ENCODE data around the gene PRPF38A.
A peak's percentile ranks its signal among the peaks of the same experiment; 100 is the strongest.
"Not testable (repeated sequence)": the region's sequence is repeated elsewhere in the genome, so short reads cannot be mapped to it uniquely, and the experiment has no call there.

Gene PRPF38A, protein sequence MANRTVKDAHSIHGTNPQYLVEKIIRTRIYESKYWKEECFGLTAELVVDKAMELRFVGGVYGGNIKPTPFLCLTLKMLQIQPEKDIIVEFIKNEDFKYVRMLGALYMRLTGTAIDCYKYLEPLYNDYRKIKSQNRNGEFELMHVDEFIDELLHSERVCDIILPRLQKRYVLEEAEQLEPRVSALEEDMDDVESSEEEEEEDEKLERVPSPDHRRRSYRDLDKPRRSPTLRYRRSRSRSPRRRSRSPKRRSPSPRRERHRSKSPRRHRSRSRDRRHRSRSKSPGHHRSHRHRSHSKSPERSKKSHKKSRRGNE

DNA sequence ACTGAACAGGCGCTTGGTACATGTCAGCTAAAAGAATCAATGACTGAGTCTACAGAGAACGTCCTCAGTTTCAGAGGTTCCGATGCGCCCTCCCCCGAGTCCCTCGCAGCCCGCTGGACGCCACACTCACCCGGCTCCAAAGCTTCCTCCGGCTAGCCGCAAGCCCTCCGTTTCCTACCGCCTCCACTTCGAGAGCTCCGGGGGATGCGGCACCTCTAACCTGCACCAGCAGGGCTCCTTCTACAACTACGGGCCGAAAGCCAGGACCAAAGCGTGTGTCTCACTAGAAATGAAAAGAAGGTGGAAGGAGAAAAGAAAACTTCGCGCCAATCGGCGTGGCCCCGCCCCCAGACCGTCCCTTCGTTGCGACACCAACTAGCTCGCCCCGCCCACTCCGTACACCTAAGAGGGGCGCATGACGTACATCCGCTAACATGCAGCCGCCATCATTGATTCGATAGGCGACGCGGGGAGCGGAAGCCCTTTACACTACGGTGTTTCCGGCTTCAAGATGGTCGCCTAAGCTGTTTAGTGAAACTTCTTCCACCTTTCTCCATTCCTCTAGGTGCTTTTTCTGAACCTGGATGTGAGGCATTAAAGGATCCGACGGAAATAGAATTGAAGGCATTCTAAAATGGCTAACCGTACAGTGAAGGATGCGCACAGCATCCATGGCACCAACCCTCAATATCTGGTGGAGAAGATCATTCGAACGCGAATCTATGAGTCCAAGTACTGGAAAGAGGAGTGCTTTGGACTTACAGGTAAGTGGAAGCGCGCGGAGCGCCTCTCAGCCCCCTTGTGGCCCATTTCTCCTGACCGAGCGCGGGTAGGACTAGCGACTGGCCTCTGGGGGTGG lies at the start of gene PRPF38A, which contains the start of gene ORC1:
PRPF38A (plus strand) TSS at position 487 of the 859 bp plus-strand sequence; CDS start at position 635, 148 bp downstream.
ORC1 (minus strand) TSS at position 308 of the 859 bp plus-strand sequence. CDS start 2,200 bp downstream, outside the sequence.
- DNase-seq (ENCODE audit: low read depth in 2 of 3, low spot score in 1 of 3) = peak; percentile 96 to 98 (median 97)

GRCh38 chr1:52355436-52355835 lies 49.0 kb upstream of the PRPF38A start:
- DNase-seq (ENCODE audit: low read depth in 2 of 3, low spot score in 1 of 3) = no peak

DNA sequence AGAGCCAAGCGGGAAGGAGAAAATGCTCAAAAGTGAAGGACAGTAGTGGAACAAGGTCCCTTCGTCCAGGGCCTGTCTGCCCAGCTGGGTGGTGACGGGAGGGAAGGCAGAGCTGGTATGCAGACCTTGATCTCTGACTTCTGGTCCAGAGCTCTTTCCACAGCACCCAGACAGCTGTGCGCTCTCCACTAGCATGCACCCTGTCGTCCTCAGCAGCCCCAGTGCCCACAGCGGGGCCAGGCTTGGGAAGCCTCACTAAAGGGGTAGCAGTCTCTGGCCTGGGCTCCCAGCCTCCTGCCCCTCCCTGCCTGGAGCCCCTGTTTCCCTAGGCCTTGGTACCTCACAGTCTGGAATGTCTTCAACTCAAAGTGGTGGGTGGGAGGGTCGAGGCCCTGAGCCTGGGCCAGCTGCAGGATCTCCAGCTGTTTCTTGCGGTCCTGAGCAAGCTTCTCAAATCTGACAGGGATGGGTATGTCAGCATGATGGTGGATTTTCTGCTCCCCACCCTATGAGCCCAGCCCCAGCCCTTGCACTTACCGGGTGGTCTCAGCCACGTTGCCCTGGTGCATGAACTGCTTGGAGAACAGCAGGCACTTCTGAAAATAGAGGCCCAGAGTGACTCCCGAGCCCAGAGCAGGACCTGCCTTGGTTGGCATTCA lies 48.4 kb upstream of the PRPF38A start:
- no peak for DNase-seq (ENCODE audit: low read depth in 2 of 3, low spot score in 1 of 3)

DNA sequence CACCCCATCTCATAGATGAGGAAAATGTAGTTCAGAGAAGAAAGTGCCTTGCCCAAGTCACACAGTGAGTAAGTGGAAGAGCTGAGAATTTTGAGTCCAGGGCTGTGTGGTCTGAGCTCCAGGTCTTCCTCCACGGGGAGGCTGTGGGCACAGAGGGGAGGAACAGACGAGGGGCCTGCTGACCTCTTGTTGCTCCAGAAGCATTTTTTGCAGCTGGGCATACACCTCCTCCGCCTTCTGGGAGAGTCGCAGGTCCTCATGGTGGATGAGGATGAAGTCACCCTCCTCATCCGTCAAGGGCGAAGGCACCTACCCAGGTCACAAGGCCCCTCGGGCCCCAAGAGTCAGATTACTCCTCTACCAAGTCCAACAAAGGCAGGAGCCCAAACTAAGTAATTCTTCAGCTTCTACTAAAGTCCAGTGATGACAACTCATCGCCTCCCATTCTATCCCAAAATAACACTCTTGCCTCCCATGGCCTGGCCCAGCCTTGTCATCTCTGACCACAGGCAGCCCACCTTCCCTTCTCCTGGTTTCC lies 47.5 kb upstream of the PRPF38A start:
- no peak for DNase-seq (ENCODE audit: low read depth in 2 of 3, low spot score in 1 of 3)

GRCh38 chr1:52357397-52357796 lies 47.0 kb upstream of the PRPF38A start:
- DNase-seq (ENCODE audit: low read depth in 2 of 3, low spot score in 1 of 3) = no peak

DNA sequence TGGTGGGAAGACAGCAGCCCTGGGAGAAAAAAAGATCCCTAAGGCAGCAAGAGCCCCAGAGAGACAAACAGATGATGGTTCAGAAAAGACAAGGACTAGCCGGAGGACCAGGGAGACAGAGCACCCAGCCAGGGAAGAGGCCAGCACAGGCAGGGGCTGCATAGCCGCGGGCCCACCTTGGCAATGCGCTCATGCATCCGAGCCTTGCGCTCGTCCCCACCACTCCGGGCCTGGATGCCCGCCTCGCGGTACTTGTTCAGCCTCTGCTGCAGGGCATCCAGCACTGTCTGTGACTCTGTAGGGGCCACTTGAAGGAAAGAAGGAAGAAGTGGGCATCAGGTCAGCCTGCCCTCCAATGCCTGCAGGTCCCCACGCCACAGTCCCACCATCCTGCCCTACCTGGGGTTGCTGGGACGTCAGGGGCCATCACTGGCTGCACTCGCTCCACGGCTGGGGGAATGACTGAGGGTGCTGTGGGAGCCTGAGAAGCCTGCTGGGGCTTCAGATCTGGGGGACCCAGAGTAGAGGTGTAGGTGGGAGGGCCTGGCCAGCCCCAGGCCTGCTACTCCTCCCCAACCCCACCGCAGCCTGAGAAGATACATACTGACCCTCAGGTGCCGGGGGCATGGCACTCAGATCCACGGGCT lies 45.4 kb upstream of the PRPF38A start:
- no peak for DNase-seq (ENCODE audit: low read depth in 2 of 3, low spot score in 1 of 3)

- no peak for DNase-seq (ENCODE audit: low read depth in 2 of 3, low spot score in 1 of 3)
Observed at GRCh38 chr1:52359676-52360594, 44.5 kb upstream of the PRPF38A start.

- DNase-seq (ENCODE audit: low read depth in 2 of 3, low spot score in 1 of 3) = no peak
Observed at GRCh38 chr1:52360595-52360968, 43.8 kb upstream of the PRPF38A start.

DNA sequence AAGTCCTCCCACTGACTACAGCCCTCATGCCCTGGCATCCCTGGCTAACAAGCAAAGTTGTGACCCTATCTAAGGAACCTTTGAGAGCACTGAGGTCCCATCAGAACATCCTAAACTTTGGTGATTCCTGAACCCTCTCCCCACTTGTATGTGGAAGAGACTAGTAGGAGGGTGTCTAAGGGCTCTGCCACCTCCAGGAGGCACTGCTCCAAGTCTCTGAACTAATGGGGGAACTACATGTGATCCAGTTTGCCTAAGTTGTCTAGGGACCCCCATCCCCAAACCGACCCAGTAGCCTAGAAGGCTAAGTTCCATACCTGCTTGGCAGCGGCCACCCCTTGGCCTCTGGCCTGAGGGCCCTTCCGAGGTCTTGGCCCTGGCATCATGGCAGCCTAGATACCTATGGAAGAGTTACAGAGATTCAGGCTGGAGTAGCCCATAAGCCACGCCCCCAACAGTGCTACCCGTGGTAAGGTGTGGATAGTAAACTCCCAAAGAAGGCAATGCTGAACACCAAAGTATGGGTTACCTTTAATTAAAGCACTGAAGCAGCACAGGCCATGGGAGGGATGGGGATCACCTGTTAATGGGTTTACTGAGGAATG lies 40.1 kb upstream of the PRPF38A start:
- DNase-seq (ENCODE audit: low read depth in 2 of 3, low spot score in 1 of 3) = no peak

DNA sequence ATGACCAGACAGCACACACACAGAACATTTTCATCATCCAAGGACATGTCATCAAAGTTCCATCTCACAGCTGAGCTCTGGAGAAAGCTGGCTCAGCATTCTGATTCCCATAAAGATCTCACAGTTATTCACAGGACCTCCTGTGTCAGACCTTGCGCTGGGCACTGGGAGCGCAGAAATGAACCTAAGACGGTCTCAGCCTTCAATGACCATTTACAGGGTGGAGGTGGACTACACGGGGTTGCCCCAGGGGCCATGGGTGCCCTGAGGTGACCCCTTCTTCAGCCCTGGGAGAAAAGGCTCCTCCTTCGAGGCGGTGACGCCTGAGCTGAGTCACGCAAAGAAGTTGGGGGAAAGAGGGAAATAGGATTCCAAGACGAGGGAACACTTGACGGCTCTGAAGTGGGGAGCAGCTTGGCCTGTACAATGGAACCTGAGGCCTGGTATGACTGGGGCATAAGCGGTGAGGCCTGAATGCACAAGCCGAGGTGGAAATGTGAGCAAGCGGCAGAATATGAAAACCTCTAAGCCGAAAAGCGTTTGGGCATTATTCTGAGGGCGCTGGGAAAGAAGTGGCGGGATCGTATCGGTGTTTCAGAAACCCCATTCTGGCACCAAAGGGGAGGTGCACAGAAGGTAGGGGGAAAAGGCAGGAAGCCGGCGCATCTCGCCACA lies 39.2 kb upstream of the PRPF38A start:
- peak in 1 of 3 donors; percentile 4 for DNase-seq (ENCODE audit: low read depth in 2 of 3, low spot score in 1 of 3)

DNA sequence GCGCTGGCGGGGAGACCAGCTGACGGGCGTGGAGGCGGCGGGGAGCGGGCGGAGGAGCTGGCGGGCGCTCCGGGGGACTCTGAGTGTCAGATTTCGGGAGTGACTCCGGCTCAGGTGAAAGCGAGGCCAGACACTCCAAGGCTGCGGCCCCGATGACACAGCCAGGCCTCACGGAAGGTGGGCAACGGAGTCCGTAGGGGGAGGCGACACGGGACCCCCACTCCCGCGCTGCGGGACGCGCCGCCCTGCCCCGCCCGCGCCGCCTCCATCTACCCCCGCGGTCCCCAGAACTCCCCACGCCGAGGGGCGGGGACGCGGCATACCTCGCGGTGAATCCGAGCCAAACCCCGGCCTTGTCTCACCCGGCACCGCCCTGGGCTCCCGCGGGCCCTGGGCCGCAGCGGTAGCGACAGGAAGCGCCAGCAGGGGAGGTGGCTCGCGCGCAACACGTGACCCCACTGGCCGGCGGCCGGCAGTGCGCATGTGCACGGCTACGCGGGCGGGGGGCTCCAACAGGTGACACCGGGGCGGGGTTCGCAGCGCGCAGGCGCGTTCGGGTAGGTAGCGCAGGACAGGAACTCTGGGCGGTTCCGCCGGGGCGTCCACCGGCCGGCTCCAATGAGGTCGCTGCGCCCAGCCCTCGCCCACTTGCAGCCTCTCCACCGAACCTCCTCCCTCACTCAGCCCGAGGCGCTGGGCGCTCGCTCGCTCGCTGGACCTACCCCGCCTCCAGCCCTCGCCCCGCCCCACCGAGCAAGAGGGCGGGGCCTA lies 38.5 kb upstream of the PRPF38A start, which contains the start of gene CC2D1B:
CC2D1B (minus strand) TSS at position 460 of the 771 bp plus-strand sequence. CDS start 1,585 bp downstream, outside the sequence.
- peak; percentile 96 to 99 (median 99) for DNase-seq (ENCODE audit: low read depth in 2 of 3, low spot score in 1 of 3)

DNA sequence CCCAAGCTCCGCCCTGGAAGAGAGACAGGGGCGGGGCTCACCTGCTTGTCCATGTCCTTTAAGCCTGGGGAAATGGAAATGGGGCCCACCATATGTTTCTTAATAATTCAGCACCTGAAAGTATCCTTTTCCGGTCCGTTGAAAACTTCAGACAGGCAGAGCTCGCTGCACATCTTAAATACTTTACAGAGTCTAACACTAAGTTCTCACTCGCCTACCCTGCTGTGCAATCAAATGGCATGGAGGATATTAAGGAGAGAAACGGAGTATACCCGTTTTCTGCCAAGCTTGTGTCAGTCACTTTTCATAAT lies 37.9 kb upstream of the PRPF38A start:
- DNase-seq (ENCODE audit: low read depth in 2 of 3, low spot score in 1 of 3) = no peak

DNA sequence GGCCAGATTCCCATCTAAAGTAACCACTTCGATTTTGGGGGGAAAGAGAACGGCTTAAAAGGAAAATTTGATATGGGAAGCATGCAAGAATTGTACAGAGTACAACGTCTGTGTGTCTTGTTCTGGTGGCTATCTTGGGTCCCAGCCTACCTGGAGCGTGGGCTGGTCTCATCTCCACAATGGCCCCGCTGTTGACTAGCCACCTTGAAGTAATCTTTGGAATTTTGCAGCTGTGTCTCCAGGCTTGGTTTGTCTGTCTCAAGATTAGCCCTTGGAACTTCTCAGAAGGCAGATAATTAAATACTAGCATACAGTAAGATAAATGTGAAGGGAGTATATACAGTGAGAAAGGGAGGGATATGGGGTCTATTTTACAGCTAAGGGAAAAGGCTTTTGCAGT lies 37.1 kb upstream of the PRPF38A start:
- DNase-seq (ENCODE audit: low read depth in 2 of 3, low spot score in 1 of 3) = no peak

DNA sequence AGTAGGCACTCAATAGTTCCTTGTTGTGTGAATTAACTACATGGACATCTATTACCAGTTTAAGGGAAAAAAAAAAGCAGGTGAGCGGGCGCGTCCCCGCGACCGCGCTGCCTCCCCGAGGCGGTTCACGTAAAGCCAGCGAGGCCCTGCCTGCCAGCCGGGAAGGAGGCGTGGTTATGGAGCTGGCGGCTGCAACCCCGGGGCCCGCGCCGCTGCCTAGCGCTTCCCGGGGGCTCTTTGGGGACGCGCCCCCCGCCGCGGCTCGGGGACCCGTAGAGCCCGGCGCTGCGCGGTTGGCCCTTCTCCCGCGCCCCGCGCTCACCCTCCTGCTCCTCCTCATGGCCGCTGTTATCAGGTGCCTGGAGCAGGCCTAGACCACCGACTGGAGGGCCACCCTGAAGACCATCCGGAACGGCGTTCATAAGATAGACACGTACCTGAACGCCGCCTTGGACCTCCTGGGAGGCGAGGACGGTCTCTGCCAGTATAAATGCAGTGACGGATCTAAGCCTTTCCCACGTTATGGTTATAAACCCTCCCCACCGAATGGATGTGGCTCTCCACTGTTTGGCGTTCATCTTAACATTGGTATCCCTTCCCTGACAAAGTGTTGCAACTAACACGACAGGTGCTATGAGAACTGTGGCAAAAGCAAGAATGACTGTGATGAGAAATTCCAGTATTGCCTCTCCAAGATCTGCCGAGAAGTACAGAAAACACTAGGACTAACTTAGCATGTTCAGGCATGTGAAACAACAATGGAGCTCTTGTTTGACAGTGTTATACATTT lies 35.8 kb upstream of the PRPF38A start:
- DNase-seq (ENCODE audit: low read depth in 2 of 3, low spot score in 1 of 3) = peak; percentile 21 to 52 (median 28)

DNA sequence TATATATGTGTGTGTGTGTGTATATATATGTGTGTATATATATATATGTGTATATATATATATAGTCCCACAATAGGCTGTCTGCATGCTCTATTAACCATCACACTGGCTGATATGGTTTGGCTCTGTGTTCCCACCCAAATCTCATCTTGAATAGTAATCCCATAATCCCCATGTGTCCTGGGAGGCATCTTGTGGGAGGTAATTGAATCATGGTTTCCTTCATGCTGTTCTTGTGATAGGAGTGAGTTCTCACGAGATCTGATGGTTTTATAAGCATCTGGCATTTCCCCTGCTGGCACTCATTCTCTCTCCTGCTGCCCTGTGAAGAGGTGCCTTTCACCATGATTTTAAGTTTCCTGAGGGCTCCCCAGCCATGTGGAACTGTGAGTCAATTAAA lies 34.6 kb upstream of the PRPF38A start:
- DNase-seq (ENCODE audit: low read depth in 2 of 3, low spot score in 1 of 3) = not testable (repeated sequence)

DNA sequence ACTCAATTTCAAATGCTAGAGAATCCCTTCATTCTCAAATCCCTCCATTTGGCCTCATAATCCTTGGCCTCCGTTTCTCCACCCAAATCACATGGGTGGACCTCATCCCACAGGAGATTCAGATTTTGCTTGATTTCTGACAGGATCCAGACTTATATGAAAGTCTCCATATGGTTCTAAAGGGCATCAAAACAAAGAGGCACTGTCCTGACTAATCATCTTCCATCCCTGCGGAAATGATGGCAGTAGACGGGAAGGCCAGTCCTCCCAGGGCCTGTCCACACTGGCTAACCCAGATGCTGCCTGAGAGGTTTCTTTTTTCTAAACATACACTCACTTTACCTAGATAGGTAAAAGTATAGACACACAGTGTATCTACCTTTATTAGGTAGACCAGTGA lies 19.0 kb upstream of the PRPF38A start:
- no peak for DNase-seq (ENCODE audit: low read depth in 2 of 3, low spot score in 1 of 3)

GRCh38 chr1:52386458-52386857 lies 17.9 kb upstream of the PRPF38A start:
- DNase-seq (ENCODE audit: low read depth in 2 of 3, low spot score in 1 of 3) = no peak

All from stimulated activated CD4-positive, alpha-beta T cell treated with anti-CD3 and anti-CD28 coated beads, Interleukin-12 subunit alpha, Interleukin-12 subunit beta, amount 100 ng/mL, for 48 hours (primary cell).